MM.1S (cell line): ENCODE results near the gene HHIPL1.

Source experiments
- EZH2 ChIP-seq: fragments of 300-600 bp; sonication (generic); optimal IDR thresholded peaks from 2 replicates; pipeline ENCODE3; 2017; ENCODE audit warnings: low read depth, mild to moderate bottlenecking, antibody characterized with exemption, low read length, mixed read lengths
- TF ChIP-seq, protein P1 (sequence below): fragments of 300-600 bp; sonication (generic); IDR thresholded peaks from 2 replicates; pipeline ENCODE4 v1.5.1; 2016; ENCODE audit warnings: antibody characterized with exemption, low read length, mixed read lengths

DNA sequence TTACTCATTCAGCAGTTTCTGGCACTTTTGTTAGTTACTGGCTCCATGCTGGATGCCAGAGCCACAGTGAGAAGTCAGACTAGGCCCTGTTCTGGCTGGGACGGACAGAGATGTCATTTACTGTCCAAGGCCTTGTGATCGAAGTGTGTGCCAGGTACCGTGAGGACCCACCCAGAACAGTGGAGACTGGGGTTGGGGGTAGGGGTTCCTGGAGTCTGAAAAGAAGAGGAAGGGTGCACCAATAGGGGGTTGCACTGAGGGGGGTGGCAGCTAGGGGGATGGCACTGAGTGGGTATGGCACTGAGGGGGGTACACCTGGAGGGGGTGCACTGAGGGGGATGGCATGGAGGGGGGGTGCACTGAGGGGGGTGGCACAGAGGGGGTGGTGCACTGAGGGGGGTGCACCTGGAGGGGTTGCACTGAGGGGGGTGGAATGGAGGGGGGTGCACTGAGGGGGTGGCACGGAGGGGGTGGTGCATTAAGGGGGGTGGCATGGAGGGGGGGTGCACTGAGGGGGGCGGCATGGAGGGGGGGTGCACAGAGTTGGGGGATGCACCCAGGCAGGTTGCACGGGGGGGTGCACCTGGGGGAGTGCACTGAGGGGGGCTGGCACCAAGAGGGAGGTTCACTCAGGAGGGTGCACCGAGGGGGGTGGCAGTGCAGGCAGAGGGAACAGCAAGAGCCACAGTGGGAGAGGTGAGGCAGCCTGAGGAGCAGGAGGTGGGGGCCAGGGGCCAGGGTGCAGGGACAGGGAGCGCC is 28.6 kb downstream of the HHIPL1 start:
- TF ChIP-seq, protein P1, sequence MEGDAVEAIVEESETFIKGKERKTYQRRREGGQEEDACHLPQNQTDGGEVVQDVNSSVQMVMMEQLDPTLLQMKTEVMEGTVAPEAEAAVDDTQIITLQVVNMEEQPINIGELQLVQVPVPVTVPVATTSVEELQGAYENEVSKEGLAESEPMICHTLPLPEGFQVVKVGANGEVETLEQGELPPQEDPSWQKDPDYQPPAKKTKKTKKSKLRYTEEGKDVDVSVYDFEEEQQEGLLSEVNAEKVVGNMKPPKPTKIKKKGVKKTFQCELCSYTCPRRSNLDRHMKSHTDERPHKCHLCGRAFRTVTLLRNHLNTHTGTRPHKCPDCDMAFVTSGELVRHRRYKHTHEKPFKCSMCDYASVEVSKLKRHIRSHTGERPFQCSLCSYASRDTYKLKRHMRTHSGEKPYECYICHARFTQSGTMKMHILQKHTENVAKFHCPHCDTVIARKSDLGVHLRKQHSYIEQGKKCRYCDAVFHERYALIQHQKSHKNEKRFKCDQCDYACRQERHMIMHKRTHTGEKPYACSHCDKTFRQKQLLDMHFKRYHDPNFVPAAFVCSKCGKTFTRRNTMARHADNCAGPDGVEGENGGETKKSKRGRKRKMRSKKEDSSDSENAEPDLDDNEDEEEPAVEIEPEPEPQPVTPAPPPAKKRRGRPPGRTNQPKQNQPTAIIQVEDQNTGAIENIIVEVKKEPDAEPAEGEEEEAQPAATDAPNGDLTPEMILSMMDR: no peak
- no peak for TF ChIP-seq EZH2
